ENCODE data around the gene SCMH1. TPM values are rescaled to one million over a fixed set of nuclear protein-coding genes. Genes with fewer than 3 reads are reported as not detected.
"Not testable (repeated sequence)": the region's sequence is repeated elsewhere in the genome, so short reads cannot be mapped to it uniquely, and the experiment has no call there.

The SCMH1 gene
- total RNA-seq, 1 experiment from 2014 or later: 19.4 TPM

- CTCF ChIA-PET: no interaction called here
- ATAC-seq: no peak
- peaks cover 13% of the 10 kb centered on the region for H3K9me3 Mint-ChIP-seq
- DNase-seq (ENCODE audit: low spot score): no peak
- TF ChIP-seq JAZF1 (CRISPR knock-in tag; IDR thresholded peaks at IDR 0.05): no peak
- no peak for TF ChIP-seq TEAD1 (CRISPR knock-in tag; IDR thresholded peaks at IDR 0.05)
- no peak for TF ChIP-seq TEAD4 (CRISPR knock-in tag; IDR thresholded peaks at IDR 0.05)
- no peak for TF ChIP-seq PREB (CRISPR knock-in tag; IDR thresholded peaks at IDR 0.05; ENCODE audit: borderline replicate concordance)
- no peak for TF ChIP-seq ZSCAN18 (CRISPR knock-in tag; IDR thresholded peaks at IDR 0.05)
- no peak for TF ChIP-seq GABPB1 (CRISPR knock-in tag; IDR thresholded peaks at IDR 0.05)
- TF ChIP-seq IRF1 (CRISPR knock-in tag; IDR thresholded peaks at IDR 0.05): no peak
- TF ChIP-seq ESRRA (CRISPR knock-in tag; IDR thresholded peaks at IDR 0.05; ENCODE audit: borderline replicate concordance): no peak
- no peak for TF ChIP-seq NFYB (CRISPR knock-in tag; conservative IDR thresholded peaks at IDR 0.05; ENCODE audit: low read depth)
- TF ChIP-seq ZNF317 (CRISPR knock-in tag; IDR thresholded peaks at IDR 0.05; ENCODE audit: borderline replicate concordance, low read depth): no peak
- TF ChIP-seq ZNF416 (CRISPR knock-in tag; IDR thresholded peaks at IDR 0.05): no peak
- TF ChIP-seq CBFB (CRISPR knock-in tag; IDR thresholded peaks at IDR 0.05; ENCODE audit: low read depth): no peak
- H3K4me3 Mint-ChIP-seq: no peak overlapping the region
- H3K27me3 Mint-ChIP-seq (ENCODE audit: low read depth): no peaks in the 10 kb centered on the region
- POLR2A ChIA-PET: no interaction called here
- no peak overlapping the region for H3K27ac Mint-ChIP-seq
- H3K36me3 Mint-ChIP-seq: peaks cover 15% of the 10 kb centered on the region
- H3K4me1 Mint-ChIP-seq: no peaks in the 10 kb centered on the region
These were observed 57.7 kb downstream of the SCMH1 start for GRCh38 chr1:41184446-41184845.

- Mint-ChIP-seq H3K9me3 (peaks cover 58% of the 10 kb centered on the region), H3K36me3 (peaks cover 64% of the 10 kb centered on the region)
- H3K4me3 Mint-ChIP-seq; POLR2A ChIA-PET; H3K4me1 Mint-ChIP-seq; DNase-seq (ENCODE audit: low spot score); CTCF ChIA-PET; ATAC-seq; H3K27me3 Mint-ChIP-seq (ENCODE audit: low read depth); H3K27ac Mint-ChIP-seq: not testable (repeated sequence)
These were observed 63.9 kb downstream of the SCMH1 start for GRCh38 chr1:41178230-41178629.

GRCh38 chr1:41175546-41175945 is 66.6 kb downstream of the SCMH1 start:
- H3K4me3 Mint-ChIP-seq: no peak overlapping the region
- H3K9me3 Mint-ChIP-seq: peaks cover 64% of the 10 kb centered on the region
- TF ChIP-seq ESRRA (CRISPR knock-in tag; IDR thresholded peaks at IDR 0.05; ENCODE audit: borderline replicate concordance) (no peak), ZNF423 (CRISPR knock-in tag; IDR thresholded peaks at IDR 0.05) (no peak), USF1 (CRISPR knock-in tag; IDR thresholded peaks at IDR 0.05) (no peak), EMX1 (CRISPR knock-in tag; IDR thresholded peaks at IDR 0.05) (no peak), NFATC4 (CRISPR knock-in tag; IDR thresholded peaks at IDR 0.05) (no peak)
- POLR2A ChIA-PET: no interaction called here
- peaks cover 53% of the 10 kb centered on the region for H3K36me3 Mint-ChIP-seq
- H3K4me1 Mint-ChIP-seq: no peaks in the 10 kb centered on the region
- no peak for DNase-seq (ENCODE audit: low spot score)
- H3K27me3 Mint-ChIP-seq (ENCODE audit: low read depth): peaks cover 4% of the 10 kb centered on the region; the same call in 1 of the 2 replicates
- CTCF ChIA-PET: no interaction called here
- no peak overlapping the region for H3K27ac Mint-ChIP-seq
- no peak for ATAC-seq

- POLR2A ChIA-PET: no interaction called here
- no peak for ATAC-seq
- H3K27me3 Mint-ChIP-seq (ENCODE audit: low read depth): peaks cover 4% of the 10 kb centered on the region; the same call in 1 of the 2 replicates
- H3K27ac Mint-ChIP-seq: no peak overlapping the region
- DNase-seq (ENCODE audit: low spot score): no peak
- H3K4me1 Mint-ChIP-seq: no peaks in the 10 kb centered on the region
- no peak overlapping the region for H3K4me3 Mint-ChIP-seq
- H3K36me3 Mint-ChIP-seq: peaks cover 52% of the 10 kb centered on the region
- peaks cover 58% of the 10 kb centered on the region for H3K9me3 Mint-ChIP-seq
- CTCF ChIA-PET: no interaction called here
- TF ChIP-seq ZNF396 (CRISPR knock-in tag; IDR thresholded peaks at IDR 0.05; ENCODE audit: borderline replicate concordance) (no peak), ZSCAN18 (CRISPR knock-in tag; IDR thresholded peaks at IDR 0.05) (no peak), FOXJ3 (CRISPR knock-in tag; IDR thresholded peaks at IDR 0.05; ENCODE audit: borderline replicate concordance) (no peak), NFATC4 (CRISPR knock-in tag; IDR thresholded peaks at IDR 0.05) (no peak), SMAD4 (CRISPR knock-in tag; IDR thresholded peaks at IDR 0.05) (no peak), EMX1 (CRISPR knock-in tag; IDR thresholded peaks at IDR 0.05) (no peak), HMGXB4 (CRISPR knock-in tag; IDR thresholded peaks at IDR 0.05) (no peak), IRF1 (CRISPR knock-in tag; IDR thresholded peaks at IDR 0.05) (no peak), TEAD1 (CRISPR knock-in tag; IDR thresholded peaks at IDR 0.05) (no peak), CREM (CRISPR knock-in tag; IDR thresholded peaks at IDR 0.05) (no peak)
These were observed 67.9 kb downstream of the SCMH1 start for GRCh38 chr1:41174170-41174569.
